HG02884 (cell line): ENCODE data around the gene SULT4A1.

Experiments
- ATAC-seq: cut with Tn5 transposase; IDR thresholded peaks from one replicate; pipeline ENCODE4 v1.9.1; 2021; ENCODE audit warnings: mild to moderate bottlenecking, moderate library complexity; ENCODE audit not compliant: unreplicated experiment

The SULT4A1 gene

GRCh38 chr22:43812149-43812842, 50.0 kb downstream of the SULT4A1 start, which contains the start of gene EFCAB6:
EFCAB6 (minus strand) TSS chr22:43812305; CDS start chr22:43782318, 29,987 bp downstream.
- peak; percentile 70 for ATAC-seq

- no peak for ATAC-seq
Observed at GRCh38 chr22:43811777-43812148, 50.5 kb downstream of the SULT4A1 start.

GRCh38 chr22:43802897-43803495, 59.3 kb downstream of the SULT4A1 start:
- ATAC-seq = no peak

- ATAC-seq = no peak
Observed at GRCh38 chr22:43800970-43801369, 61.3 kb downstream of the SULT4A1 start.

- no peak for ATAC-seq
Observed at GRCh38 chr22:43798492-43798891, 63.8 kb downstream of the SULT4A1 start.

GRCh38 chr22:43796567-43796966, 65.7 kb downstream of the SULT4A1 start:
- ATAC-seq = no peak

- no peak for ATAC-seq
Observed at GRCh38 chr22:43795320-43795719, 67.0 kb downstream of the SULT4A1 start.

GRCh38 chr22:43792905-43793304, 69.4 kb downstream of the SULT4A1 start:
- ATAC-seq = no peak

- ATAC-seq = no peak
Observed at GRCh38 chr22:43789452-43789851, 72.9 kb downstream of the SULT4A1 start.

GRCh38 chr22:43783777-43784176, 78.5 kb downstream of the SULT4A1 start:
- ATAC-seq = no peak

- no peak for ATAC-seq
Observed at GRCh38 chr22:43782448-43782847, 79.9 kb downstream of the SULT4A1 start.

GRCh38 chr22:43777286-43777685, 85.0 kb downstream of the SULT4A1 start:
- ATAC-seq = no peak

- ATAC-seq = no peak
Observed at GRCh38 chr22:43776081-43776670, 86.1 kb downstream of the SULT4A1 start.
